ENCODE results near the gene SYT14.
"Not testable (repeated sequence)": the region's sequence is repeated elsewhere in the genome, so short reads cannot be mapped to it uniquely, and the experiment has no call there.

Gene SYT14

DNA sequence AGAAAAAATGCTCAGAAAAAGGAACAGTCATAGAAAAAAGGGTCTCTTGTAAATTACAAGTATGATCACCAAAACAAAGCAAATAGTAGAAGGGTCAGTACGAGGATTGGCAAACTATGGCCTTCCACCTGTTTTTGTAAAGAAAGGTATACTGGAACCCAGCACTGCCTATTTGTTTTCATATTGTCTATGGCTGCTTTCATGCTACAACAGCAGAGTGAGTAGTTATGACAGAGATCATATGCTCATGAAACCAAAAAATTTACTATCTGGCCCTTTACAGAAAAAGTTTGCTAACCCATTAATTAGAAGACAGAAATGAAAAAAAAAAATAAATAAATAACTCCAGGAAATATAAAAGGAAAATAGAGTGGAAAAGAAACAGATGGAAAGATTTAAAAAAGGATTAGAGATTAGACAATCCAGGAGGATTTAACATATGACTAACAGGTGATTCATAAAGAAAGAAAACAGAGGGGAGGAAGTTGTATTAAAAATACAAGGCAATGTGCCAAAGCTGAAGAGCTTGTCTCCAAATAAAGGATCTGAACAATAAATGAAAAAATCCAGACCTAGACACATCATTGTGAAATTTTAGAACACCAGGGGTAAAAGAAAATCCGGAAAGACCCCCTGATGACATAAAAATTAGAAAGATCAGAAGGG, 186.0 kb downstream of the SYT14 start:
- no peak for DNase-seq

DNA sequence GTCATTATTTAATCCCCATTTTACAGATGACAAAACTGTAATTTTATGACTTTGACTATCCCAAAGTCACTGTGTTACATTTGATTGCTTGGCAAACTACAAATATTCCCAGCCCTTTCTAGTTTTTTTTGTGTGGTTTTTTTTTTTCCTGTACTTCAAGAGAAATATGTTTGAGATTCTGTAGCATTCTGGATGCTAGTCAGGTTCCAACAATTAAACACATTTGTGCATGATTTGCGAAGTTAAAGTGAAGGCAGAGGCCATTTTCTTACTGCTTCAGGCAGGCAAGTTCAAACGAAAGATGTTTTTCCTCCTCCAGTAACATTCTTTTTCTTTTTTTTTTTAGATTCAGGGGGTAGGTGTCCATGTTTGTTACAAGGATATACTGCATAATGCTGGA, 186.7 kb downstream of the SYT14 start:
- DNase-seq = no peak

DNA sequence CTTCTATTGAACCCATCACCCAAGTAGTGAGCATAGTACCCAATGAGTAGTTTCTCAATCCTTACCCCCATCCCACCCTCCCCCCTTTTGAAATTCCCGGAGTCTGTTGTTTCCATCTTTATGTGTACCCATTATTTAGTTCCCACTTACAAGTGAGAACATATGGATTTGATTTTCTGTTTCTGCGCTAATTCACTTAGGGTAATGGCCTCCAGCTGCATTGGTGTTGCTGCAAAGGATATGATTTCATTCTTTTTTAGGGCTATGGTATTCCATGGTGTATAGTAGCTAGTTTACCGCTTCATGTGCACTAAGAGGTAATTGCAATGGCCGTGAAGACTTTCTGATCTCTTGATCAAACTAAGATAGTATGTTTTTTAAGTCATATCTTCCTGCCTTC, 187.1 kb downstream of the SYT14 start:
- DNase-seq = no peak

DNA sequence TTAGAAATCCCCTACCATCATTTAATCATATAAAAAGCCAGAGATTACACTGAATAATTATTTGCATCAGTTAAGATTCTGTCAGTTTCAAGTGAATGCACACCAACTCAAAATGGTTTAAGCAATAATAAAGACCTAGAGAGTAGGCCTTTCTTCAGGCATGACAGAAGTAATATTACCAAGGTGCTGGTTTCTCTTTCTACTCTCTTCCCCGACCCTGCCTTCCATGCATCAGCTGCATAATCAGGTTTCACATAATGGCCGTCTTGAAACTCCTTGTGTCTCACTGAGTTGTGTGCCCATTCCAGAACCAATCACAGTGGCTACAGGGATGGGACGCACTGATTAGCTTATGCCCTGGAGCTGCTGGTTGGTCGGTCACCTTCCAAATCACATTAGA, 191.1 kb downstream of the SYT14 start:
- DNase-seq = no peak

DNA sequence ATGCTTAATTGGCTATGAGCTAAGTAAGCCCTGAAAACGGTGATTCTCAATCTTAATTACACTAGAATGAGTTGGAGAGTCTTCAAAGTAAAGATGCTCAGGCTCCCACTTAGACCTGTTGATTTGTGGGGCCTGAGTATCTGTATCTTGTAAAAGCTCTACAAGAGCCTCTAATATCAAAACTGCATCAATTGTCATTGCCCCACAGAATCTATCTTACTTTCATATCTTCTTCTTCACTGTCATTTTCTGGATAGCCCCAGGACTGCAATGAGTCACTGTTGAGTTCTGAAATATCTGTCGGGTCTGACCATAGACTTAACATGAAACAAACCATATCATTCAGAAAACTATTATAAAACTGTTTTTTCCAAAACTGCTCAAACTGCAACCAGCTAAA, 191.7 kb downstream of the SYT14 start:
- DNase-seq = no peak

DNA sequence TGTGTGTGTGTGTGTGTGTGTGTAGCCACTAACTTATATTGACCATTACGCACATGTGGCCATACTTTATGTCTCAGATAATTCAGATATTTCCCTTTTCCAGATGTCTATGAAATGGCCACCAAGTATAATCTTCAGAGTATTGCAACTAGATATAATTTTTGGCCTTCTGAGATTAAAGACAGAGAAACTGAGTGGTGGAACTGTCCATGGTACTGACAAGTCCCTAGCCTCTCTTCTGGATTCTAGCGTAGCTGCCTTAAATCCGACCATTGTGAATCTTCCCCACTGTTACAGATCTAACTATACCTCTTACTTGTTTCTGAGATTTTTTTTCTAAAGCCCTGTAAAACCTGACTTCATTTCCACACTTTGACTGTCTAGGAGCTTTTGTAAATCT, 194.6 kb downstream of the SYT14 start:
- DNase-seq = no peak

DNA sequence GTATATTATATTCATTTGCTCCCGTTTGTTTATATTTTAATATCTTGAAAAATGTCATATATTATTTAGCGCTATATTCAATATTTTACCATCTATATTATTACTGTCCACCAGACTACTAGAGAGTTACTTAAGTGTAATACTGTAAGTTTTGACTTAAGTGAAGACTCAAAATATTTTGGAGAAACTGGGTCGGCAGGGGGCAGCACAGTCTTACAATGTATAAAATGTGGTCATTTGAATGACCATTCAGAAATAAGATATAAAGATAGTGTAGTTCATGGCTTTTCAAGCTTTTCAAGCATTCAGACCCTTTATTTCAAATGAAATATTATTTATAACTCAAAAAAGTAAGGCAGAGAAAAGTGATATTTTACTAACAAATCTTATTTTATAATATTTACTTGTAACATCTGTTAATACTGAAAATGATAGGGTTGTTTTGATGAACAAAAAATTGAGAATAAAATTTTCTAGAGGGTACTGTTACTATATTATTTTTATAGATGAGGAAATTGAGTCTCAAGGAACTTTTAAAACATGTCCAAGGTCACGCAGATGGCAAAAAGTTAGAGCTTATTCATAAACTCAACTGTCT, 205.5 kb downstream of the SYT14 start:
- DNase-seq = peak; percentile 44

DNA sequence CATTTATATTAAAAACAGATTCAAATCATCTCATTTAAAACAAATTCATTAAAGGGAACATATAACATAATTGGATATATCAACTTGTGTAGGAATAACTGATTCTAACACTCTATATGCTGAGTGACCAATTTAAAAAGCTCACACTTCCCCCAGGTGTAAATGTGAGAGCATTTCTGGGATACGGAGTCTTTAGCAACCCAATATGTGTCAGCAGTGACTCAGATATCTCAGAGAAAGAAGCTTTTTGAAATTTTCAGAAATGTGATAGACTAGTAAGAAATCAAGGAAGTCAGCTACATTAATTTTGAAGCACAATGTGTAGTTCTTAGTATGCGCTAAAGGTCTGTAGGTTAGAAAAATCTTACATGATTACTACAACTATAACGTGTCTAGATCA, 206.7 kb downstream of the SYT14 start:
- DNase-seq = no peak

DNA sequence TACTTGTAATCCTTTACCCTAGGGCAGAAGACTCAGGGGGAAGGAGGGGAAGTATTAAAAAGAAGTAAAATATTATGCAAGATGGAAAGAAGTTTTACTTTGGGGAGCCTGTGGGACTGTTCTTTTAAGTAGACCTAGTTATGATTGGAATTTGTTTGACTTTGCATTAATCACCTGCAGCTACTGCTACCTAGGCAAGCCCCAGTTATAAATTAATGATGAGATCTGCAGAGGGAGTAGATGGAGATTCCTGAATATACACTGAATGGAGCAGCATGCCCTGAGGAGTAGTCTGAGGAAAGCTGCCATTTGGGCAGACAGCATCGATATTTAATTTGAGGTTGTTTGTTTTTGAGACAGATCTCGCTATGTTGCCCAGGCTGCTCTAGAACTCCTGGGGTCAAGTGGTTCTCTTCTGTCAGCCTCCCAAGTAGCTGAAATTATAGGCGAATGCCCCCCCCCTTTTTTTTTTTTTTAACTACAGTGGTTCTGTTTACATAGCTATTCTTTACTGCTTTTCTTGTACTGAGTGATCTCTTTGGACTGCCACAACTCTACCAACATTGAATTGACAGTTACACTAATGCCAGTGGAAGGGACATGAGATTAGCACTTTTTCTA, 213.1 kb downstream of the SYT14 start:
- DNase-seq = peak; percentile 87

DNA sequence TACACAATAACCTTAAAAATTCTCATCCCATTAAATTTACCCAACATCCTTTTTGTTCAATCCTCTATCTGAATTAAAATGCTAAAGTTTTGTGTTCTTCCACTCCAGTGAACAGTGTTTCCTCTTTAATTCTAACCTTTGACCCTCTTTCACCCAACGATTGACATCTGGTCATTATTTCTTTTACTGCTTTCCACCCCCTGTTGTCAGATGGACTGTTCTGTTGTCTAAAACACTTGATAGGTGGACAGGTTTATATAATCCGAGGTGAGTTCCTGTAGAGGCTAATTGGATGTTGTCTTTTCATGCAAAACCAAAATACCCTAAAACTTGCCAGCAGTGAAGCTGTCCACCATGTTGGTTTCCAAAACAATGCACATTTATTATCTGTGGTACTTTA, 221.2 kb downstream of the SYT14 start:
- DNase-seq = peak; percentile 15

DNA sequence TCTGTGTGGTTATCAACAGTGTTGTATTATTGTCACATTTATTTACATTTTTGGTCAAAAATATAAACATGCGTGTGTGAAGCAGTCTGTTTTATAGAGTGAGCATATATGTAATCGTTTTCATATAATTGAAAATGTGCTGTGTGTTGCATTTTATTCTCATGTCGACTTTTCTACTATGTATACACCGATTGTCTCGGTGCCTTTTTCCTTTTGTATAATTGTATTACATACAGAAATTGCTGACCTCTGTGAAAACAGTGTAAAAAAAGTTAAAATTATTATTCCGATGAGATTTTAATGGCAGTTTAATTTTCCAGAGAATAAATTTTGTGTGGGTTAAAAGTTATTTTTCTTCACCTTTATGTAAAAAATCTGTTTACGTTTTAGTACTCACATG, 232.2 kb downstream of the SYT14 start:
- no peak for DNase-seq

DNA sequence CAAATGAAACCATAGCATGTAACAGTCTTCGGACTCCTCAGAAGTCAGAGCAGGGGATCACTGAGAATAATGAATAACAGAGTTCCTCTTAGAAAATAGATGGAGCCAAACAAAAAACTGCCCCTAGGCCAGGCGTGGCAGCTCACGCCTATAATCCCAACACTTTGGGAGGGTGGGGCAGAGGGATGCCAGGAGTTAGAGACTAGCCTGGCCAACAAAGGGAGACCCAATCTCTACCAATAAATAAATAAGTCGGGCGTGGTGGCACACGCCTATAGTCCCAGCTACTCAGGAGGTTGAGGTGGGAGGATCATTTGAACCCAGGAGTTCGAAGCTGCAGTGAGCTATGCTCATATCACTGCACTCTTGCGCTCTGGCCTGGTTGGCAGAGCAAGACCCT, 236.1 kb downstream of the SYT14 start:
- no peak for DNase-seq

DNA sequence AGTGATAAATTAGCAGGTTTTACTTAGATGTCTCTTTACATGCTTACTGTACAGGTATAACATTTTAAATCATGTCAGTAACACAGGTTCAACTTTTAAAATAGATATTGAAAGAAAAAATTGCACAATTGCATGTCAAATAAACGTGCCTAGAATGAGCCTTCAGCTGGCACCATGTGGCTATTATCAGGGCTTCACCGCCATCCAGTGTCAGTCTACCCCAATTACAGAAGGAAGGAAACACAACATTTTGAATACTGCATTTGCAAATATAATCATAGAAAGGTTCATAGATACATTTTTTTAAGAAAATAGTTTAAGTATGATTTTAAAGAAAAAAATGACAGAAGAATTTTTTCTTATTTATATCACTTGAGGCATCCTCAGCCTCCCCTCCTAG, 247.0 kb downstream of the SYT14 start:
- no peak for DNase-seq

DNA sequence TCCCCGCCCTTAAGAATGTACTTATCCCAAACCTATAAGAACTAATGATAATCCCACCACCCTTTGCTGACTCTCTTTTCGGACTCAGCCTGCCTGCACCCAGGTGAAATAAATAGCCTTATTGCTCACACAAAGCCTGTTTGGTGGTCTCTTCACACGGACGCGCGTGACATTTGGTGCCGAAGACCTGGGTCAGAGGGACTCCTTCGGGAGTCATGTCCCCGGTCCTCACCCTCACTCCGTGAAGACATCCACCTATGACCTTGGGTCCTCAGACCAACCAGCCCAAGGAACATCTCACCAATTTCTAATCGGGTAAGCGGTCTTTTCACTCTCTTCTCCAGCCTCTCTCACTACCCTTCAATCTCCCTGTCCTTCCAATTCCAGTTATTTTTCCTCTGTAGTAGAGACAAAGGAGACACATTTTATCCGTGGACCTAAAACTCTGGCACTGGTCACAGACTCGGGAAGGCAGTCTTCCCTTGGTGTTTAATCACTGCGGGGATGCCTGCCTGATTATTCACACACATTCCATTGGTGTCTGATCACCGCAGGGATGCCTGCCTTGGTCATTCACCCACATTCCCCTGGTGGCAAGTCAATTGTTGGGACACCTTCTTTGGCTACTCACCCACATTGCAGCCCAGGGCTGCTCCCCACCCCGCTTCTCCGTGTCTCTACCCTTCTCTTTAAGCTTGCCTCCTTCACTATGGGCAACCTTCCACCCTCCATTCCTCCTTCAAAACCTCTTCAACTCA, 250.0 kb downstream of the SYT14 start:
- DNase-seq = not testable (repeated sequence)

DNA sequence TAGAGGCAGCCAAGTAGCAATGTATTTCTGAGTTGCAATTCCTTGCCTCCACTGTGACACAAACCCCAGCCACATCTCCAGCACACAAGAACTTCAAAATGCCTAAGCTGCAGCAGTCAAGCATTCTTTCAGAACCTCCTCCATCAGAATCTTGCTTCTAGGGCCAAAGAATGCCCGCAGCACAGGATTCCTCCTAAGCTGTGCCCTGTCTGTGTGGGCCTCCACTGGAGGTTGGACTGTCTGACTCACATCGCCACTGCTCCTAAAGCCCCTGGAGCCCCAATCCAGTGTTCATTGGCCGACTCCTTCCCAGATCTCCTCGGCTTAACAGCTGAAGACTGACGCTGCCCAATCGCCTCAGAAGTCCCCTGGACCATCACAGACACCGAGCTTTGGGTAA, 251.4 kb downstream of the SYT14 start:
- no peak for DNase-seq

DNA sequence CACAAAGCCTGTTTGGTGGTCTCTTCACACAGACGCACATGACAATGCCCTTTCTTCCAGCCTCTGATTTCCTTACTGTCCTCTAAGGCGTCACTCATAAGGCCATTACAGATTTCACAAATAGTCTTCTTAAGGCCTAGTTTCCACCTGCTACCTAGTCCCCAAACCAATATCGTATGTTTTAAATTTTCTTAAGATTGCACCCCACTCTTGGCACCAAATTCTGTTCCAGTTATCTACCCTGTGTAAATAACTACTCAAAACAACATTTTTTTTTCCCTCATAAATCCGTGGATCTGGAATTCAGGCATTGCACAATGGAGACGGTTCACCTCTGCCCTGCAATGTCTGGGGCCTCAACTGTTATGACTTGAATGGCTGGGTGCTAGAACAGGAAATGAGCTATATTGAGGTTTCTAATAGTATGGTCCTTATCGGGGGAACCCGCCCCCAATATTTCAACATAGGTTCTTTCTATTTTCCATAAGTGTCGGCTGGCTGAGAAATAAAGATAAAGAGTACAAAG, 257.7 kb downstream of the SYT14 start:
- no peak for DNase-seq

DNA sequence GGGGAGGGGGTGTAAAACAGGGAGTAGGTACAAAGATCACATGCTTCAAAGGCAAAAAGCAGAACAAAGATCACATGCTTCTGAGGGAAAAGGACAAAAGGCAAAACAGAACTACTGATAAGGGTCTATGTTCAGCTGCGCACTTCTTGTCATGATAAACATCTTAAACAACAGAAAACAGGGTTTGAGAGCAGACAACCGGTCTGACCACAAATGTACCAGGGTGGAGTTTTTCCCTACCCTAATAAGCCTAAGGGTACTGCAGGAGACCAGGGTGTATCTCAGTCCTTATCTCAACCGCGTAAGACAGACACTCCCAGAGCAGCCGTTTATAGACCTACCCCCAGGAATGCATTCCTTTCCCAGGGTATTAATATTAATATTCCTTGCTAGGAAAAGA, 258.2 kb downstream of the SYT14 start:
- not testable (repeated sequence) for DNase-seq

DNA sequence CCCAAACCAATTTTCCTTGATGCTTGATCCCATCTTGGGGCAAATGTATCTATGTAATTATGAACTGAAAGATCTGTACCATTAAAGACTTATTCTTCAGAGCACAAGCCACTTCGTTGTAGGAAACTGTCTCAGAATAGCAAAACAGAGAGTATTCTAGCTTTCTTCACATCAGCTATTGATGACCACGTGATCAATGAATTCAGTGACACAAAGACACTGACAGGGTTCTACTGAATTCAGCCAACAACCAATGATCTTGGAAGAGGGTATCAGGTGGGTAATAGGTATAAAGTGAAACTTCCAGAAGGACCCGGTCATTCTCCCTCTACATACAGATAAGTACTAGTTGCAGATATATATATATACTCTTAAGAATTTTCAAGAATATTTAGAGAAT, 260.8 kb downstream of the SYT14 start:
- no peak for DNase-seq

DNA sequence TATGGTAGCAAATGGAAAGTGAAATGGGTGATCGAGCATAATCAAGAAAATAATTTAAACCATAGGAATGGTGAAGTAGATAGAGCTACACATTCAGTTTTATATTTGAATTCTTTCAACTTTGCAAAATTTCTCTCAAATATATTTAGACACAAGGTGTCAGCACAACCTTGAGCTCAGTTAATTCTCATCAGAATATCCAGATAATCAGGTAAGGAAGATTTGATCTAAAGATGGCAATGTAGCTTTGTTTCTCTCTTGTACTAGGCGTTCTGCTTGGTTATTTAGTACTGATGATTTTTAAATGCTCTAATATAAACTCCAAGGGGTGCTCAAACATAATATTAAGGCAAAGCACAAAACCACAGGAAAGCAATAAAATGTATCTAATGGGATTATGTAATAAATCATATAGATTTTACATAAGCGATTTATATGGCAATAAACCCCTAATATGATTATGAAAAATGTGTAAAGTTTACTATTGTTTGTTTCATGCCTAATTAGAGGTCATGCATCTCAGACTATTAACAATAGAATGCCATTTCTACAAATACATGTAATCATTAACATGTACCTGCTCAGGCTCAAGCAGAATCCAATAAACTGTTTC, 262.2 kb downstream of the SYT14 start:
- DNase-seq = no peak

DNA sequence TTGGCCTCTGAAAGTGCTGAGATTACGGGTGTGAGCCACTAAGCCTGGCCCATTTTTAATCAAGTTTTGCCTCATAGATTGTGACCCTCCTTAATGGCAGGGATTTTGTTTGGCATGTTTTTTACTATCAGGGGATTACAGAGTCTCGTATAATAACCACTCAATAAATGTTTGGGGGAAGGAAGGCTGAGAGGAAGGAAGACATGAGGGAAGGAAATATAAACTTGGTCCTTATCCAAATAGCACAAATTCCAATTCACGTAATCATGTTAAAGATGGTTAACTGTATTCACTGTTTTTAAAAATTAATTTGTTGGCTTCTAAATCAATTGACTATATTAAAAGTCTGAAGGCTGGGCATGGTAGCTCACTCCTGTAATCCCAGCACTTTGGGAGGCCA, 263.7 kb downstream of the SYT14 start:
- no peak for DNase-seq

DNA sequence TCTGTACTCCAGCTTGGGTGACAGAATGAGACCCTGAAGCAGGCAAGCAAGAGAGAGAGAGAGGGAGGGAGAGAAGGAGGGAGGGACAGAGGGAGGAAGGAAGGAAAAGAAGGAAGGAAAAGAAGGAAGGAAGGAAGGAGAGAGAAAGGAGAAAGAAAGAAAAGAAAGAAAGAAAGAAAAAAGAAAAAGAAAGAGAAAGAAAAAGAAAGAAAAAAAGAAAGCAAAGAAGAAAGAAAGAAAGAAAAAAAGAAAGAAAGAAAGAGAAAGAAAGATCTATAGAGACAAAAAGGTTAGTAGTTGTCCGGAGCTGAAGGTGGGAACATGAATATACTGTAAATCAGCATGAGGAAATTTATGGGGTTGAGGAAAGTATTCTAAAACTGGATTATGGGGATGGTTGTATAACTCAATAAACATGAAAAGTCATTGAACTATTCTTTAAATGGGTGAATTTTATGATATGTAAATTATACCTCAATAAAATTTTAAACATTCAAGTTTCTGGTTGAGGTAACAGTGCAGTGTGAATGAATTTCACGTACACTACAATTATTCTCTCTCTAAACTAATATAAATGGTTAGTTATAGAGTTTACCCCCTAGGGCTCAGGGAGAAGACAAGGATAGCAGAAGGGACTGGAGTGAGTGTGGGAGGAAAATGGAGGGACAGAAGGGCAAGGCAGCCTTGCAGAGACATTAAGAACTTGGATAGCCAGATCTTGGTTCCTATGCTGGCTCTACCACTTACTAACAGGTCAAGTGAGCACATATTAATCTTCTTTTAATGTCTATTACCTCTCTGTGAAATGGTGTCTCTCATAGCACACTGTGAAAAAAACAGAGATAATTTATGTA, 269.8 kb downstream of the SYT14 start:
- DNase-seq = no peak

DNA sequence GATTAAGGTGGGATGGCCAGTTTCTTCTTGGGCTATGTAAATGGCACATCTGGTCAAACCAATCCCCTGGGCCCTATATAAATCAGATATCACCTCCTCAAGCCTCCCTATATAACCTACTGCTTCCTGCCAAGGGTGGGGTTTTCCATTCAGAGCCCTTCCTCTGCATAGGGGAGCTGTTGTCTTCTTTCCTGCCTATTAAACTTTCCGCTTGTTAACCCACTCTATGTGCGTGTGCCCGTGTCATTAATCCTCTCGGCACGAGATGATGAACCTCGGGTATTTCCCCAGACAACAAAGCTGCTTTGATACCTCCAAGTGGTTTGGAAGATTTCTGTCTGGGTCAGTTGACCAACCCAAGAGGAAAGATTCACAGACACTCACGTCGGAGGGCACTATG, 275.3 kb downstream of the SYT14 start:
- no peak for DNase-seq

Data from NCI-H2227 treated with DMSO at 0.1 percent for 48 hours (cell line).